Measurements from ENCODE around the gene FNDC3B. TPM values are rescaled to one million over a fixed set of nuclear protein-coding genes. Genes with fewer than 3 reads are reported as not detected.

FNDC3B gene
- total and polyA plus RNA-seq, 2 of the 8 experiments (the other 6 are each of a cell fraction or from before 2014, with no cell fraction given), result 14.1 to 44.4 TPM

DNA sequence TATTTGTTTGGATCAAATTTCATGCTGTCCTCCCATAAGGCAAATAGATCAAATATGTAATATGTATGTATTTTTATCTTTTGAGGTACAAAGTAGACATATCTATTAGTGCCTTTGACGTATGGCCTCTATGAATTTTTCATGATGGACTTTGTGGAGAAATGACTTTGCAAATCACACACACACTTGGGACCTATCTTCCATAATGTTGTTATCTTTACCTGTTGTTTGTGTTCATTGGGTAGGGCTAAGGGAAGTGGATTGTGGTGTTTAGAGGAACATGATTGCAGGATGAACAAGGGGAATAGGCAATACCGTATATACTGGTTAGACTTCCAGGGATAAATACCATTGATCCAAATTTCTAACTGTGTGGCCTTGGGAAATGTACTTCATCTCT lies 266.6 kb downstream of the FNDC3B start (continued):
- TF ChIP-seq, protein P1, sequence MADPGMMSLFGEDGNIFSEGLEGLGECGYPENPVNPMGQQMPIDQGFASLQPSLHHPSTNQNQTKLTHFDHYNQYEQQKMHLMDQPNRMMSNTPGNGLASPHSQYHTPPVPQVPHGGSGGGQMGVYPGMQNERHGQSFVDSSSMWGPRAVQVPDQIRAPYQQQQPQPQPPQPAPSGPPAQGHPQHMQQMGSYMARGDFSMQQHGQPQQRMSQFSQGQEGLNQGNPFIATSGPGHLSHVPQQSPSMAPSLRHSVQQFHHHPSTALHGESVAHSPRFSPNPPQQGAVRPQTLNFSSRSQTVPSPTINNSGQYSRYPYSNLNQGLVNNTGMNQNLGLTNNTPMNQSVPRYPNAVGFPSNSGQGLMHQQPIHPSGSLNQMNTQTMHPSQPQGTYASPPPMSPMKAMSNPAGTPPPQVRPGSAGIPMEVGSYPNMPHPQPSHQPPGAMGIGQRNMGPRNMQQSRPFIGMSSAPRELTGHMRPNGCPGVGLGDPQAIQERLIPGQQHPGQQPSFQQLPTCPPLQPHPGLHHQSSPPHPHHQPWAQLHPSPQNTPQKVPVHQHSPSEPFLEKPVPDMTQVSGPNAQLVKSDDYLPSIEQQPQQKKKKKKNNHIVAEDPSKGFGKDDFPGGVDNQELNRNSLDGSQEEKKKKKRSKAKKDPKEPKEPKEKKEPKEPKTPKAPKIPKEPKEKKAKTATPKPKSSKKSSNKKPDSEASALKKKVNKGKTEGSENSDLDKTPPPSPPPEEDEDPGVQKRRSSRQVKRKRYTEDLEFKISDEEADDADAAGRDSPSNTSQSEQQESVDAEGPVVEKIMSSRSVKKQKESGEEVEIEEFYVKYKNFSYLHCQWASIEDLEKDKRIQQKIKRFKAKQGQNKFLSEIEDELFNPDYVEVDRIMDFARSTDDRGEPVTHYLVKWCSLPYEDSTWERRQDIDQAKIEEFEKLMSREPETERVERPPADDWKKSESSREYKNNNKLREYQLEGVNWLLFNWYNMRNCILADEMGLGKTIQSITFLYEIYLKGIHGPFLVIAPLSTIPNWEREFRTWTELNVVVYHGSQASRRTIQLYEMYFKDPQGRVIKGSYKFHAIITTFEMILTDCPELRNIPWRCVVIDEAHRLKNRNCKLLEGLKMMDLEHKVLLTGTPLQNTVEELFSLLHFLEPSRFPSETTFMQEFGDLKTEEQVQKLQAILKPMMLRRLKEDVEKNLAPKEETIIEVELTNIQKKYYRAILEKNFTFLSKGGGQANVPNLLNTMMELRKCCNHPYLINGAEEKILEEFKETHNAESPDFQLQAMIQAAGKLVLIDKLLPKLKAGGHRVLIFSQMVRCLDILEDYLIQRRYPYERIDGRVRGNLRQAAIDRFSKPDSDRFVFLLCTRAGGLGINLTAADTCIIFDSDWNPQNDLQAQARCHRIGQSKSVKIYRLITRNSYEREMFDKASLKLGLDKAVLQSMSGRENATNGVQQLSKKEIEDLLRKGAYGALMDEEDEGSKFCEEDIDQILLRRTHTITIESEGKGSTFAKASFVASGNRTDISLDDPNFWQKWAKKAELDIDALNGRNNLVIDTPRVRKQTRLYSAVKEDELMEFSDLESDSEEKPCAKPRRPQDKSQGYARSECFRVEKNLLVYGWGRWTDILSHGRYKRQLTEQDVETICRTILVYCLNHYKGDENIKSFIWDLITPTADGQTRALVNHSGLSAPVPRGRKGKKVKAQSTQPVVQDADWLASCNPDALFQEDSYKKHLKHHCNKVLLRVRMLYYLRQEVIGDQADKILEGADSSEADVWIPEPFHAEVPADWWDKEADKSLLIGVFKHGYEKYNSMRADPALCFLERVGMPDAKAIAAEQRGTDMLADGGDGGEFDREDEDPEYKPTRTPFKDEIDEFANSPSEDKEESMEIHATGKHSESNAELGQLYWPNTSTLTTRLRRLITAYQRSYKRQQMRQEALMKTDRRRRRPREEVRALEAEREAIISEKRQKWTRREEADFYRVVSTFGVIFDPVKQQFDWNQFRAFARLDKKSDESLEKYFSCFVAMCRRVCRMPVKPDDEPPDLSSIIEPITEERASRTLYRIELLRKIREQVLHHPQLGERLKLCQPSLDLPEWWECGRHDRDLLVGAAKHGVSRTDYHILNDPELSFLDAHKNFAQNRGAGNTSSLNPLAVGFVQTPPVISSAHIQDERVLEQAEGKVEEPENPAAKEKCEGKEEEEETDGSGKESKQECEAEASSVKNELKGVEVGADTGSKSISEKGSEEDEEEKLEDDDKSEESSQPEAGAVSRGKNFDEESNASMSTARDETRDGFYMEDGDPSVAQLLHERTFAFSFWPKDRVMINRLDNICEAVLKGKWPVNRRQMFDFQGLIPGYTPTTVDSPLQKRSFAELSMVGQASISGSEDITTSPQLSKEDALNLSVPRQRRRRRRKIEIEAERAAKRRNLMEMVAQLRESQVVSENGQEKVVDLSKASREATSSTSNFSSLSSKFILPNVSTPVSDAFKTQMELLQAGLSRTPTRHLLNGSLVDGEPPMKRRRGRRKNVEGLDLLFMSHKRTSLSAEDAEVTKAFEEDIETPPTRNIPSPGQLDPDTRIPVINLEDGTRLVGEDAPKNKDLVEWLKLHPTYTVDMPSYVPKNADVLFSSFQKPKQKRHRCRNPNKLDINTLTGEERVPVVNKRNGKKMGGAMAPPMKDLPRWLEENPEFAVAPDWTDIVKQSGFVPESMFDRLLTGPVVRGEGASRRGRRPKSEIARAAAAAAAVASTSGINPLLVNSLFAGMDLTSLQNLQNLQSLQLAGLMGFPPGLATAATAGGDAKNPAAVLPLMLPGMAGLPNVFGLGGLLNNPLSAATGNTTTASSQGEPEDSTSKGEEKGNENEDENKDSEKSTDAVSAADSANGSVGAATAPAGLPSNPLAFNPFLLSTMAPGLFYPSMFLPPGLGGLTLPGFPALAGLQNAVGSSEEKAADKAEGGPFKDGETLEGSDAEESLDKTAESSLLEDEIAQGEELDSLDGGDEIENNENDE (IDR thresholded peaks at IDR 0.05; ENCODE audit: insufficient replicate concordance, low read length), result no peak
- no peak for TF ChIP-seq KDM1A (IDR thresholded peaks at IDR 0.05; ENCODE audit: borderline replicate concordance, low read length)
- no peak for TF ChIP-seq JUND (IDR thresholded peaks at IDR 0.05; ENCODE audit: low read length)
- TF ChIP-seq, protein P2, sequence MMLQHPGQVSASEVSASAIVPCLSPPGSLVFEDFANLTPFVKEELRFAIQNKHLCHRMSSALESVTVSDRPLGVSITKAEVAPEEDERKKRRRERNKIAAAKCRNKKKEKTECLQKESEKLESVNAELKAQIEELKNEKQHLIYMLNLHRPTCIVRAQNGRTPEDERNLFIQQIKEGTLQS (IDR thresholded peaks at IDR 0.05; ENCODE audit: insufficient read depth, low read depth, low read length), result no peak
- TF ChIP-seq BRCA1 (IDR thresholded peaks at IDR 0.05; ENCODE audit: low read depth, low read length), result no peak
- TF ChIP-seq POLR2AphosphoS5 (IDR thresholded peaks at IDR 0.05; ENCODE audit: low read depth, low read length), result no peak
- TF ChIP-seq CTBP2 (IDR thresholded peaks at IDR 0.05; ENCODE audit: borderline replicate concordance, insufficient read depth, insufficient read length, low read length), result no peak
- no peak for TF ChIP-seq SP2 (IDR thresholded peaks at IDR 0.05; ENCODE audit: low read length)
- TF ChIP-seq SP4 (IDR thresholded peaks at IDR 0.05; ENCODE audit: low read length), result no peak
- TF ChIP-seq, protein P3, sequence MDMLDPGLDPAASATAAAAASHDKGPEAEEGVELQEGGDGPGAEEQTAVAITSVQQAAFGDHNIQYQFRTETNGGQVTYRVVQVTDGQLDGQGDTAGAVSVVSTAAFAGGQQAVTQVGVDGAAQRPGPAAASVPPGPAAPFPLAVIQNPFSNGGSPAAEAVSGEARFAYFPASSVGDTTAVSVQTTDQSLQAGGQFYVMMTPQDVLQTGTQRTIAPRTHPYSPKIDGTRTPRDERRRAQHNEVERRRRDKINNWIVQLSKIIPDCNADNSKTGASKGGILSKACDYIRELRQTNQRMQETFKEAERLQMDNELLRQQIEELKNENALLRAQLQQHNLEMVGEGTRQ (IDR thresholded peaks at IDR 0.05; ENCODE audit: low read length), result no peak
